ENCODE results near the gene AZGP1. TPM values are rescaled to one million over a fixed set of nuclear protein-coding genes. Genes with fewer than 3 reads are reported as not detected.
"Not testable (repeated sequence)": the region's sequence is repeated elsewhere in the genome, so short reads cannot be mapped to it uniquely, and the experiment has no call there.

The AZGP1 gene
- total RNA-seq, 1 donor from 2014 or later = 87.7 TPM

- no peaks in the 10 kb centered on the region for H3K4me1 ChIP-seq
- ATAC-seq (no peak), DNase-seq (no peak)
- no peaks in the 10 kb centered on the region for H3K27me3 ChIP-seq
- H3K9me3 ChIP-seq = no peaks in the 10 kb centered on the region
- intact Hi-C loops (cut with DNase I) = no loop called here
- H3K36me3 ChIP-seq = no peaks in the 10 kb centered on the region
- no peak overlapping the region for H3K27ac ChIP-seq
- TF ChIP-seq, protein P1, sequence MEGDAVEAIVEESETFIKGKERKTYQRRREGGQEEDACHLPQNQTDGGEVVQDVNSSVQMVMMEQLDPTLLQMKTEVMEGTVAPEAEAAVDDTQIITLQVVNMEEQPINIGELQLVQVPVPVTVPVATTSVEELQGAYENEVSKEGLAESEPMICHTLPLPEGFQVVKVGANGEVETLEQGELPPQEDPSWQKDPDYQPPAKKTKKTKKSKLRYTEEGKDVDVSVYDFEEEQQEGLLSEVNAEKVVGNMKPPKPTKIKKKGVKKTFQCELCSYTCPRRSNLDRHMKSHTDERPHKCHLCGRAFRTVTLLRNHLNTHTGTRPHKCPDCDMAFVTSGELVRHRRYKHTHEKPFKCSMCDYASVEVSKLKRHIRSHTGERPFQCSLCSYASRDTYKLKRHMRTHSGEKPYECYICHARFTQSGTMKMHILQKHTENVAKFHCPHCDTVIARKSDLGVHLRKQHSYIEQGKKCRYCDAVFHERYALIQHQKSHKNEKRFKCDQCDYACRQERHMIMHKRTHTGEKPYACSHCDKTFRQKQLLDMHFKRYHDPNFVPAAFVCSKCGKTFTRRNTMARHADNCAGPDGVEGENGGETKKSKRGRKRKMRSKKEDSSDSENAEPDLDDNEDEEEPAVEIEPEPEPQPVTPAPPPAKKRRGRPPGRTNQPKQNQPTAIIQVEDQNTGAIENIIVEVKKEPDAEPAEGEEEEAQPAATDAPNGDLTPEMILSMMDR (IDR thresholded peaks at IDR 0.05) = no peak
- no peak overlapping the region for H3K4me3 ChIP-seq
These were observed 28.2 kb downstream of the AZGP1 start for GRCh38 chr7:99947608-99948007.

- Histone ChIP-seq H3K27me3 (no peaks in the 10 kb centered on the region), H3K9me3 (no peaks in the 10 kb centered on the region), H3K36me3 (no peaks in the 10 kb centered on the region), H3K4me3 (no peak overlapping the region), H3K27ac (no peak overlapping the region), H3K4me1 (no peaks in the 10 kb centered on the region)
- TF ChIP-seq, protein P1 (IDR thresholded peaks at IDR 0.05) = no peak
- no peak for DNase-seq
- ATAC-seq = no peak
- intact Hi-C loops (cut with DNase I) = no loop called here
These were observed 31.2 kb downstream of the AZGP1 start for GRCh38 chr7:99944497-99945070.

DNA sequence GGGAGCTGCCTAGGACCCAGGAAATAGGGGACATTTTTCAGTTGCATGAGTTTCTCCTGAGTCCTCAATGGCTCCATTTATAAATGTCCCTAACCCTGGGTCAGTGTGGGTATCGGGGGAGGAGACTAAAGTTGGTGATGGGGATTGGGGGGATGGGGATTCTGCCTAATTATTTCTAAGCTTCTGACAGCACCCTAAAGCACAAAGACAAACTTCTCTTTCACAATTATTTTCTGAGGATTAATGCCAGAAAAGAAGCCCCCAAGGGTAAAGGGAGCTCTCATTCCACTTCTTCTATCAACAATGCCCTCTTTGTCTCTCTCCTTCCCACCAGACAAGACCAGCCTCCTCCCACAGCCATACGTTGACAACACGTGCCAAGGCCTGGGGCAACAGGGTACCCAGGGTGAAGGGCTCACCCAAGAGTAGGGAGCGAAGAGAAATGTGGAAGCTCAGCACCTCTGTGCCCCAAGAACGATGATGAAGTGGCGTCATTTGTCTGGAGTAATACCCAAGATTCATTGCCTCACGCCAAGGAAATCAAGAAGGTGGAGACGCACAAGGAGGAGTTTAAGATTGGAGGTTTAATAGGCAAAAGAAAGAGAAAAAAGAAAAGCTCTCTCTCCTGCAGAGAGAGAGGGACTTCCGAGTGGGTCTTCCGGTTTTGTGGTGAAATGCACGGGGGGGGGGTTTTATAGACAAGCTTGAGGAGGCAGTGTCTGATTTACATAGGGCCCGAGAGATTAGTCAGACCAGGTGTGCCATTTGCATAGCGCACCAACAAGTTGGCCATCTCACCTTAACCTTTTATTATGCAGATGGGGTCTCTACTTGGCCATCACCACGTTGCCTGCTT is 32.0 kb downstream of the AZGP1 start:
- H3K4me1 ChIP-seq = no peaks in the 10 kb centered on the region
- no peaks in the 10 kb centered on the region for H3K36me3 ChIP-seq
- intact Hi-C loops (cut with DNase I) = no loop called here
- H3K4me3 ChIP-seq = no peak overlapping the region
- DNase-seq (no peak), ATAC-seq (no peak)
- no peaks in the 10 kb centered on the region for H3K27me3 ChIP-seq
- H3K9me3 ChIP-seq = no peaks in the 10 kb centered on the region
- H3K27ac ChIP-seq = no peak overlapping the region
- TF ChIP-seq, protein P1 (IDR thresholded peaks at IDR 0.05) = no peak

DNA sequence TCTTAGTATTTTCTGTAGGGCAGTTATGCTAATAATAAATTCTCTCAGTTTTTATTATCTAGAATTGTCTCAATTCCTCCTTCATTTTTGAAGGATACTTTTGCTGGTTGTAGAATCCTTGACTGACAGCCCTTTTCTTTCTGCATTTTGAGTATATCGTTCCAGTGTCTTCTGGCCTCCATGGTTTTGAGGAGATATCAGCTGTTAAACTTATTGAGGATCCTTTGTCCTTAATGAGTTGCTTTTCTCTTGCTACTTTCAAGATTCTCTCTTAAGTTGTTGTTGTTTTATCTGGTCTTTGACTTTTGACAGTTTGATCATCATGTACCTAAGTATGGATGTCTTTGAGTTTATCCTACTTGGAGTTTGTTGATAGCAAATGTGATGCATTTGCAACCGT is 37.5 kb downstream of the AZGP1 start:
- H3K9me3 ChIP-seq = no peaks in the 10 kb centered on the region
- no peak overlapping the region for H3K27ac ChIP-seq
- intact Hi-C loops (cut with DNase I) = no loop called here
- no peaks in the 10 kb centered on the region for H3K4me1 ChIP-seq
- DNase-seq (no peak), ATAC-seq (no peak)
- H3K4me3 ChIP-seq = no peak overlapping the region
- H3K36me3 ChIP-seq = no peaks in the 10 kb centered on the region
- no peaks in the 10 kb centered on the region for H3K27me3 ChIP-seq
- TF ChIP-seq, protein P1 (IDR thresholded peaks at IDR 0.05) = no peak

- intact Hi-C loops (cut with DNase I); H3K4me1 ChIP-seq; H3K4me3 ChIP-seq; H3K27ac ChIP-seq; H3K27me3 ChIP-seq; H3K36me3 ChIP-seq; H3K9me3 ChIP-seq; ATAC-seq; DNase-seq: not testable (repeated sequence)
These were observed 40.8 kb downstream of the AZGP1 start for GRCh38 chr7:99935009-99935408.

GRCh38 chr7:99930376-99930775 is 45.5 kb downstream of the AZGP1 start:
- TF ChIP-seq, protein P1 (IDR thresholded peaks at IDR 0.05) = no peak
- no peak overlapping the region for H3K27ac ChIP-seq
- no peaks in the 10 kb centered on the region for H3K36me3 ChIP-seq
- H3K27me3 ChIP-seq = no peaks in the 10 kb centered on the region
- H3K4me3 ChIP-seq = no peak overlapping the region
- H3K4me1 ChIP-seq = peaks cover 12% of the 10 kb centered on the region
- no peaks in the 10 kb centered on the region for H3K9me3 ChIP-seq
- no peak for DNase-seq
- ATAC-seq = no peak
- intact Hi-C loops (cut with DNase I) = no loop called here

Measured in upper lobe of right lung (tissue), 1 donor.